Right lobe of liver (tissue), 6 donors: Measurements from ENCODE around the gene REEP6. TPM values are rescaled to one million over a fixed set of nuclear protein-coding genes. Genes with fewer than 3 reads are reported as not detected.

Source experiments
- ATAC-seq, 4 donors: fragments of 200-7000 bp; cut with Tn5 transposase; one replicate each; pipeline ENCODE4 v1.9.1; 2020; ENCODE audit warnings: mild to moderate bottlenecking in 4 of 4, moderate library complexity in 4 of 4
- DNase-seq, 3 donors: peaks; one replicate each; pipeline ENCODE4 v3.0.0-alpha.2; 2020
- H3K27ac ChIP-seq, 3 donors: fragments of 200-600 bp; one replicate each; pipeline ENCODE4 v1.8.0; 2022
- H3K27me3 ChIP-seq, 2 donors: fragments of 200-600 bp; one replicate each; pipeline ENCODE4 v1.8.0; 2022
- H3K36me3 ChIP-seq, 4 donors: fragments of 200-600 bp; sonication (generic) in 1 of 4; one replicate each; pipeline versions ENCODE4 v1.5.1 to v1.8.0; 2017 to 2022; ENCODE audit warnings: control low read depth in 1 of 4
- H3K4me1 ChIP-seq, 4 donors: fragments of 200-600 bp; sonication (generic) in 1 of 4; one replicate each; pipeline versions ENCODE4 v1.5.1 to v1.8.0; 2017 to 2022; ENCODE audit warnings: control low read depth in 1 of 4
- H3K4me3 ChIP-seq, 3 donors: fragments of 200-600 bp; one replicate each; pipeline ENCODE4 v1.8.0; 2022
- H3K9me3 ChIP-seq, 4 donors: fragments of 200-600 bp; sonication (generic) in 1 of 4; one replicate each; pipeline versions ENCODE4 v1.5.1 to v1.8.0; 2017 to 2022; ENCODE audit warnings: control low read depth in 1 of 4
- POLR2A ChIP-seq: fragments of 450-650 bp; IDR thresholded peaks from one replicate; pipeline ENCODE4 v1.6.1; 2017; ENCODE audit warnings: antibody characterized with exemption, mild to moderate bottlenecking
- WGBS: methylation state at CpG from one replicate; pipeline ENCODE4 v1.1.6; 2018; ENCODE audit warnings: low coverage, low lambda C conversion rate; ENCODE audit not compliant: insufficient coverage; ENCODE audit errors: missing lambda C conversion rate; 5-methylcytosine and 5-hydroxymethylcytosine counted together
- intact Hi-C, 2 donors: fragments of 100-400 bp; cut with DNase I; formaldehyde crosslinking; loops; one replicate each; pipeline versions ENCODE4 v1.11.2 to v1.14.1; 2022
- total RNA-seq, 6 experiments: library from RNA; depleted of rRNA in 2 of 6; stranded (reverse); fragments of >200 nt in 2 of 6; fragmentation: NEBNext Ultra II Directional in 3 of 6; extraction: Animal tissue kit (Norgen Biotek cat#: 25700) in 3 of 6; gene quantifications; one replicate each; pipeline versions ENCODE4 v1.1.0 to v1.2.4, GENCODE V29; 2016 to 2023
- TF ChIP-seq, protein P1 (sequence below), 4 donors: fragments of 200-600 bp in 3 of 4; fragments of 450-650 bp in 1 of 4; IDR thresholded peaks; one replicate each; pipeline versions ENCODE4 v1.5.1 to v1.8.0; 2016 to 2022; ENCODE audit warnings: antibody characterized with exemption in 4 of 4, mild to moderate bottlenecking in 2 of 4
- donor health status: DM: no; HTN: yes; CAD: no.
- donor health status: DM: no; HTN: no; CAD: no.
- donor health status: DM: no; HTN: no; CAD: no.
- donor health status: DM: no; HTN: yes; CAD: no.
- donor health status: DM: no; HTN: yes; CAD: no.

REEP6 gene
- total RNA-seq, 6 experiments from 2014 or later = 113 to 218 (median 177) TPM

DNA sequence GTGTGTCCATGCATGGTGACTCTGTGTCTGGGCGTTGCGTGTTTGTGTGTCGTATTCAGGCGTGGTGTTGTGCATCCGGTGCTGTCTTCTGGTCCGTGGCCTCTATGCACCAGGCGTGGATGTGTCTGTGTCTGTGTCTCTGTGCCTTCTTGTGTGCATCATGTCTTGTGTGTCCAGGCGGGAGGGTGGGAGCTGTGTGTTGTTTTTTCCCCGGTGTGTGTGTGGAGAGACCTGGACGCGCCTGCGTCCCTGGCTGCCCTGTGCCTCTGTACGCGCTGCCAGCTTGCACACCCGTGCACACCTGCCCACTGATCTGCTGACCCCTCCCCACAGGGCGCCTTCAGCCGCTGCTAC is 34.0 kb downstream of the REEP6 start:
- no peaks in the 10 kb centered on the region for H3K27me3 ChIP-seq
- no peak overlapping the region for H3K27ac ChIP-seq
- intact Hi-C loops = no loop called here
- H3K36me3 ChIP-seq = no peaks in the 10 kb centered on the region
- ATAC-seq = no peak
- H3K9me3 ChIP-seq = no peaks in the 10 kb centered on the region
- DNase-seq = no peak
- no peak for TF ChIP-seq POLR2A
- TF ChIP-seq, protein P1, sequence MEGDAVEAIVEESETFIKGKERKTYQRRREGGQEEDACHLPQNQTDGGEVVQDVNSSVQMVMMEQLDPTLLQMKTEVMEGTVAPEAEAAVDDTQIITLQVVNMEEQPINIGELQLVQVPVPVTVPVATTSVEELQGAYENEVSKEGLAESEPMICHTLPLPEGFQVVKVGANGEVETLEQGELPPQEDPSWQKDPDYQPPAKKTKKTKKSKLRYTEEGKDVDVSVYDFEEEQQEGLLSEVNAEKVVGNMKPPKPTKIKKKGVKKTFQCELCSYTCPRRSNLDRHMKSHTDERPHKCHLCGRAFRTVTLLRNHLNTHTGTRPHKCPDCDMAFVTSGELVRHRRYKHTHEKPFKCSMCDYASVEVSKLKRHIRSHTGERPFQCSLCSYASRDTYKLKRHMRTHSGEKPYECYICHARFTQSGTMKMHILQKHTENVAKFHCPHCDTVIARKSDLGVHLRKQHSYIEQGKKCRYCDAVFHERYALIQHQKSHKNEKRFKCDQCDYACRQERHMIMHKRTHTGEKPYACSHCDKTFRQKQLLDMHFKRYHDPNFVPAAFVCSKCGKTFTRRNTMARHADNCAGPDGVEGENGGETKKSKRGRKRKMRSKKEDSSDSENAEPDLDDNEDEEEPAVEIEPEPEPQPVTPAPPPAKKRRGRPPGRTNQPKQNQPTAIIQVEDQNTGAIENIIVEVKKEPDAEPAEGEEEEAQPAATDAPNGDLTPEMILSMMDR (IDR thresholded peaks at IDR 0.05) = no peak
- no peak overlapping the region for H3K4me3 ChIP-seq
- no peaks in the 10 kb centered on the region for H3K4me1 ChIP-seq
- WGBS = 80% methylated on average over 1 of the region's 17 CpGs

DNA sequence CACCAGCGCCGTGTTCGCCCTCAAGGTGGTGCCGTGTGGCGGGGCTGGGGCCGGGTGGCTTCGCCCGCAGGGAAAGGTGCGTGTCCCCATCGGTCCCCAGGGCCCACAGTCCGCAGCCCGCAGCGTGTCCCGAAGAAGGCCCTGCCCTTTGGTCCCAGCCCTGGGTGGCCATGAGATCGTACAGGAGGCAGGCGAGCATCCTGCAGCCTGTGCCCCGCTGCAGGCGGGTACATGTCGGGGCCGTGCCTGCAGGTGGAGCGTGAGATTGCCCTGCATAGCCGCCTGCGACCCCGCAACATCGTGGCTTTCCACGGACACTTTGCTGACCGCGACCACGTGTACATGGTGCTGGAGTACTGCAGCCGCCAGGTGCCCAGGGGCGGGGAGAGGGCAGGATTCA is 34.4 kb downstream of the REEP6 start:
- intact Hi-C loops = no loop called here
- DNase-seq (no peak), ATAC-seq (no peak)
- no peaks in the 10 kb centered on the region for H3K36me3 ChIP-seq
- no peaks in the 10 kb centered on the region for H3K27me3 ChIP-seq
- H3K9me3 ChIP-seq = no peaks in the 10 kb centered on the region
- no peaks in the 10 kb centered on the region for H3K4me1 ChIP-seq
- TF ChIP-seq POLR2A = no peak
- TF ChIP-seq, protein P1 (IDR thresholded peaks at IDR 0.05) = no peak
- no peak overlapping the region for H3K27ac ChIP-seq
- no peak overlapping the region for H3K4me3 ChIP-seq
- WGBS = no CpG with 5 or more reads among the region's 31 CpGs

DNA sequence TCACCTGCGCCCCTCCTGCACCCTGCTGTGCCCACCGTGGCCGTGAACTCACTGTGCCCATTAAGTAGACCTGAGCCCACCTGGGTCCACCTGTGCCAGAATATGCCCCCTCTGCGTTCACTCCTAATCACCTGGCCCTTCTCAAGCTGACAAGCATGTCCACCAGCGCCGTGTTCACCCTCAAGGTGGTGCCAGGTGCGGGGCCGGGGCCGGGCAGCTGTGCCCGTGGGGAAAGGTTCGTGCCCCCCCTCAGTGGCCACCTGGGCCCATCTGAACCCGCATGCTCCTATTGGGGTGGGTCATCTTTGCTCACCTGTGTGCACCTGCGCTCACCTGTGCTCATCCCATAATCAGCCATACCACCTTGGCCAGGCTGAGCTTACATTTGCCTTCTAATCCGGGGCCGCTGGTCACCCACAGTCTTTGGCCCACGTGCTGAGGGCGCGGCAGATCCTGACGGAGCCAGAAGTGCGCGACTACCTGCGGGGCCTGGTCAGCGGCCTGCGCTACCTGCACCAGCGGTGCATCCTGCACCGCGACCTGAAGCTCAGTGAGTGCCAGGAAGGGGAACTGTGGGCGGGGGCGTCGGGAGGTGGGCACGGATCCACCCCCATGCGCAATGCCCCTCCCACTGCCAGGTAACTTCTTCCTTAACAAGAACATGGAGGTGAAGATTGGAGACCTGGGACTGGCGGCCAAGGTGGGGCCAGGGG is 35.2 kb downstream of the REEP6 start:
- Histone ChIP-seq H3K27ac (no peak overlapping the region), H3K4me3 (no peak overlapping the region), H3K4me1 (no peaks in the 10 kb centered on the region), H3K27me3 (no peaks in the 10 kb centered on the region), H3K9me3 (no peaks in the 10 kb centered on the region), H3K36me3 (no peaks in the 10 kb centered on the region)
- WGBS = 67% methylated on average over 14 of the region's 33 CpGs
- intact Hi-C loops = no loop called here
- ATAC-seq = no peak
- TF ChIP-seq, protein P1 (IDR thresholded peaks at IDR 0.05) = no peak
- no peak for TF ChIP-seq POLR2A
- DNase-seq = no peak

DNA sequence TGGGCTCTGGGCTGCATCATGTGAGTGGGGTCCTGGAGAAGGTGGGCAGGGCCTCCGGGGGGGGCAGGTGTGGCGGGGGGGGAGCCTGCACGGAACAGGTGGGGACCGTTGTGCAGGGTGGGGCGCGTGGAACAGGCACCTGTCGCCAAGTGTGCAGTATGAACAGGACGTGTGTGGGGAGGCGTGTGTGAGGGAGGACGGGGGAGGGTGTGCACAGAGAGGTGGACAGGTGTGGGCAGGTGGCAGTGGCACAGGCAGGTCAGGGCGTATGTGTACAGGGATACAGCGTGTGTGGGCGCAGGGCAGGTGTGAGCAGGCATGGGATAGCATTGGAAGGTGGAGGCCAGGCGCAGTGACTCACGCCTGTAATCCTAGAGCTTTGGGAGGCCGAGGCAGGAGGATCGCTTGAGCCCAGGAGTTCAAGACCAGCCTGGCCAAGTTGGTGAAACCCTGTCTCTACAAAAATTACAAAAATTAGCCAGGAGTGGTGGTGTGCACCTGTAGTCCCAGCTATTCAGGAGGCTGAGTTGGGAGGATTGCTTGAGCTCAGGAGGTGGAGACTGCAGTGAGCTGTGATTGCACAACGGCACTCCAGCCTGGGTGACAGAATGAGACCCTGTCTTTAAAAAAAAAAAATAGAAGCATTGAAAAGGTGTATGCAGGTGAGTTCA is 36.1 kb downstream of the REEP6 start:
- 59% methylated on average over 11 of the region's 18 CpGs for WGBS
- Histone ChIP-seq H3K27ac (no peak overlapping the region), H3K36me3 (no peaks in the 10 kb centered on the region), H3K4me1 (no peaks in the 10 kb centered on the region), H3K9me3 (no peaks in the 10 kb centered on the region), H3K27me3 (no peaks in the 10 kb centered on the region), H3K4me3 (no peak overlapping the region)
- ATAC-seq = no peak
- no peak for TF ChIP-seq POLR2A
- TF ChIP-seq, protein P1 (IDR thresholded peaks at IDR 0.05) = no peak
- intact Hi-C loops = no loop called here
- no peak for DNase-seq
